ENCODE data around the gene STAMBP.

DNA sequence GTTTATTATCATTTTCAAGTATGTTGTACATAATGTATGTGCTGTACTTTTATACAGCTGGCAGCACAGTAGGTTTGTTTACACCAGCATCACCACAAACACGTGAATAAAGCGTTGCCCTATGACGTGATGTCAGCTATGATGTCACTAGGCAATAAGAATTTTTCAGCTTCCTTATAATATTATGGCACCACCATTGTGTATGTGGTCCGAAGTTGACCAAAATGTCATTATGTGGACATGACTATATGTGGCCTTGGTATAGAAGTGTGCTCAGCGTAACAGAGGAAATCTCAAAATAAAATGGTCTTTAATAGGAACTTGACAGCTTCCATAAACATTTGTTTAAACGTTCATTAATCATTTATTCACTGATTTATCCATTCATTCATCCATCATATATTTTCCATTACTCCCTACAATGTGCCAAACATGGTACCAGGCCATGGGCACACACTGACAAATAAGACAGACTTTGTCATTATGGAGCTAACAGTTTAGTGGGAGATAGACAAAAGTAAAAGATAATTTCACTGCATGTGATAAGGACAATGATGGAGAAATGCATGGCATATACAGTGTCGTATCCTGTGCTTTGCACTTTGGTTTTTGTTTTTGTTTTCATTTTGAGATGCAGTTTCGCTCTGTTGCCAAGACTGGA, 82.9 kb downstream of the STAMBP start:
- TF ChIP-seq, protein P1, sequence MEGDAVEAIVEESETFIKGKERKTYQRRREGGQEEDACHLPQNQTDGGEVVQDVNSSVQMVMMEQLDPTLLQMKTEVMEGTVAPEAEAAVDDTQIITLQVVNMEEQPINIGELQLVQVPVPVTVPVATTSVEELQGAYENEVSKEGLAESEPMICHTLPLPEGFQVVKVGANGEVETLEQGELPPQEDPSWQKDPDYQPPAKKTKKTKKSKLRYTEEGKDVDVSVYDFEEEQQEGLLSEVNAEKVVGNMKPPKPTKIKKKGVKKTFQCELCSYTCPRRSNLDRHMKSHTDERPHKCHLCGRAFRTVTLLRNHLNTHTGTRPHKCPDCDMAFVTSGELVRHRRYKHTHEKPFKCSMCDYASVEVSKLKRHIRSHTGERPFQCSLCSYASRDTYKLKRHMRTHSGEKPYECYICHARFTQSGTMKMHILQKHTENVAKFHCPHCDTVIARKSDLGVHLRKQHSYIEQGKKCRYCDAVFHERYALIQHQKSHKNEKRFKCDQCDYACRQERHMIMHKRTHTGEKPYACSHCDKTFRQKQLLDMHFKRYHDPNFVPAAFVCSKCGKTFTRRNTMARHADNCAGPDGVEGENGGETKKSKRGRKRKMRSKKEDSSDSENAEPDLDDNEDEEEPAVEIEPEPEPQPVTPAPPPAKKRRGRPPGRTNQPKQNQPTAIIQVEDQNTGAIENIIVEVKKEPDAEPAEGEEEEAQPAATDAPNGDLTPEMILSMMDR (IDR thresholded peaks at IDR 0.05), result no peak
- TF ChIP-seq POLR2A (IDR thresholded peaks at IDR 0.05), result no peak
- TF ChIP-seq POLR2AphosphoS5 (IDR thresholded peaks at IDR 0.05), result peak; percentile 14 to 48 (median 17)
